HG03558 (cell line): ENCODE data around the gene PLB1.
"Not testable (repeated sequence)": the region's sequence is repeated elsewhere in the genome, so short reads cannot be mapped to it uniquely, and the experiment has no call there.

Experiments used
- ATAC-seq: cut with Tn5 transposase; IDR thresholded peaks from one replicate; pipeline ENCODE4 v1.9.1; 2021; ENCODE audit warnings: moderate number of reproducible peaks; ENCODE audit not compliant: unreplicated experiment; ENCODE audit errors: extremely low read depth

PLB1 gene

GRCh38 chr2:28465148-28465885, 30.5 kb upstream of the PLB1 start:
- no peak for ATAC-seq

- ATAC-seq = no peak
Observed at GRCh38 chr2:28469304-28469703, 26.6 kb upstream of the PLB1 start.

GRCh38 chr2:28469947-28470535, 25.8 kb upstream of the PLB1 start:
- no peak for ATAC-seq

- ATAC-seq = no peak
Observed at GRCh38 chr2:28470759-28471158, 25.1 kb upstream of the PLB1 start.

GRCh38 chr2:28471214-28471613, 24.6 kb upstream of the PLB1 start:
- ATAC-seq = no peak

DNA sequence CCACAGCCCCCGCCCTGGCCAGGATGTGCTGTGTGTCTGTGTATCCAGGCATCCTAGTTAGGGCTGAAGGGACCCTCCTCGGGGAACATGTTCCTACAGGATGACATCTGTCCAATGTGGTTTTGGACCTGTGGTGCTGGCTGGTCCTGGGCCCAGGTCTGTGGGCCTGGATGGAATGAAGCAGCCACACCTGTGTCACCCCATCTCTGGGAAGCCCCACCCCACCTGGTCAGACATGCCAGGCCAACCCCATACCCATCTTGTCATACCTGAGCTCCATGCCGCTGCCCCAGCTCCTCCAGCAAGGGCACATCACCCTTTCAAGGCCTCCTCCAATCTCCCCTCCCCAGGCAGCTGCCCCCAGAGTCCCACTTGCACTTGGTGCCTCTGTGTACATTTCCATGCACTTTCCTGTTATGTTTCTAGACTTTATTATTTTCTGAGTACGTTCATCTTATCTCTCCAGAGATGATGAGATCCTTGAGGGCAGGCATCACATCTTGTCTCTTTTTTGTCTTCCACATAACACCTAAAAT, 24.1 kb upstream of the PLB1 start:
- no peak for ATAC-seq

GRCh38 chr2:28472641-28473040, 23.2 kb upstream of the PLB1 start:
- not testable (repeated sequence) for ATAC-seq

GRCh38 chr2:28475088-28475595, 20.7 kb upstream of the PLB1 start:
- no peak for ATAC-seq

- ATAC-seq = no peak
Observed at GRCh38 chr2:28477087-28477486, 18.8 kb upstream of the PLB1 start.

DNA sequence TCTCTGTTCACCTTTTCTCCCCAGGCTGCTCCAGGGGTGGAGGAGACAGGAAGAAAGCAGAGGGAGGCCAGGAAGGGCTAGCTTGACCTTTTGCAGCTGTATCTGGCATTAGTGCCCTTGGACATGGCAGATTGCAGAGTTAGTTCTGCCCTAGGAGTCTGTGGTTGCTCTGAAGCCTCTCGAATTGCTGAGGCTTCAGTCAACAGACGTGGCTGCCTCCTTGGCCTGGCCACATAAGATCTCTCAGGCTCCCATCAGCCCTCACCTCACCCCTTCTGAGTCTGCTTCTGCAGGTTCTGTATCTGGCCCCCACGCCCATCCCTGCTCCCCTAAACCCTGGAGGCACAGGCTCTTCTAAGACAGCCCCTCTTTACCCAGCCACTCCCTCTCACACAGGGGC, 18.2 kb upstream of the PLB1 start:
- no peak for ATAC-seq

GRCh38 chr2:28480403-28481049, 15.3 kb upstream of the PLB1 start:
- ATAC-seq = no peak

DNA sequence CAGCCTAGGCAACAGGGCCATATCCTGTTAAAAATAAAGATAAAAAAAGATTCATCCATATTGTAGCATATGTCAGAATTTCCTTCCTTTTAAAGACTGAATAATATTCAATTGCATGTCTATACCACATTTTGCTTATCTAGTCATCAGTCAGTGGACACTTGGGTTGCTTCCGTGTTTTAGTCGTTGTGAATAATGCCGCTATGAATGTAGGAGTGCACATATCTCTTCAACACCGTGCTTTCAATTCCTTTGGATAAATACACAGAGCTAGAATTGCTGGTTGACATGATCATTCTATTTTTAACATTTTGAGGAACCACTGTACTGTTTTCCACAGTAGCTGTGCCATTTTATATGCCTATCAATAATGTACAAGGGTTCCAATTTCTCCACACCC, 14.0 kb upstream of the PLB1 start:
- no peak for ATAC-seq

- no peak for ATAC-seq
Observed at GRCh38 chr2:28484835-28485234, 11.0 kb upstream of the PLB1 start.

GRCh38 chr2:28486526-28486925, 9.3 kb upstream of the PLB1 start:
- ATAC-seq = no peak

- ATAC-seq = no peak
Observed at GRCh38 chr2:28487258-28487657, 8.6 kb upstream of the PLB1 start.

DNA sequence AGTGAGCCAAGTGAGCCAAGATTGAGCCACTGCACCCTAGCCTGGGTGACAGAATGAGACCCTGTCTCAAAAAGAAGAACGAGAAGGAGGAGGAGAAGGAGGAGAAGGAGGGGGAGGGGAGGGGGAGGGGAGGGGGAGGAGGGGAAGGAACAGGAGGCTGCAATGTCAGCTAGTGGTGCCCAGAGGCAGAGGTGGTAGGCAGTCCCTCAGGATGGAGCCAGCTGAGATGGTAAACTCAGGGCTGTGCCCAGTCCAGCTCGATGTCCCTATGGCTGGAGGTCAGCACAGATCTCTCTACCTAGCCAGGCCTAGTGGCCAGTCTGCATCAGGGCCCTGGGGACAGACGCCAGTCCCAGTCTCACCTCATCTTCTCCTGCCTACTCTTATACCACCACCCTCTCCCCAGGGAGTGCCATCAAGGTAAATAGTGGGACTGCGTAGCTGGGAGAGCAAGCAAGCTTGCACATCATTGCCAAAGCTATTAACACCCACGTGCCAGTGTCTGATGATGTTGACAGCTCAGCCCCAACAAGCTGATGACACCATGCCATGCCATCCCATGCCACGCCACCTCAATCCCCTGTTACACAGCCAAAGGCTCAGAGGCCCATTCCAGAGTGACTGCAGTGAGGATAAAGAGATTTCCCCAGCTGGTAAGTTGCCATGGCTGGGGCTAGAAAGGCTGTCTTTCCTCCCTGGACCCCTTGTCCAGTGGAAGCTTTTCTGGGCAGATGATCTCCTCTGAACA, 7.6 kb upstream of the PLB1 start:
- no peak for ATAC-seq

DNA sequence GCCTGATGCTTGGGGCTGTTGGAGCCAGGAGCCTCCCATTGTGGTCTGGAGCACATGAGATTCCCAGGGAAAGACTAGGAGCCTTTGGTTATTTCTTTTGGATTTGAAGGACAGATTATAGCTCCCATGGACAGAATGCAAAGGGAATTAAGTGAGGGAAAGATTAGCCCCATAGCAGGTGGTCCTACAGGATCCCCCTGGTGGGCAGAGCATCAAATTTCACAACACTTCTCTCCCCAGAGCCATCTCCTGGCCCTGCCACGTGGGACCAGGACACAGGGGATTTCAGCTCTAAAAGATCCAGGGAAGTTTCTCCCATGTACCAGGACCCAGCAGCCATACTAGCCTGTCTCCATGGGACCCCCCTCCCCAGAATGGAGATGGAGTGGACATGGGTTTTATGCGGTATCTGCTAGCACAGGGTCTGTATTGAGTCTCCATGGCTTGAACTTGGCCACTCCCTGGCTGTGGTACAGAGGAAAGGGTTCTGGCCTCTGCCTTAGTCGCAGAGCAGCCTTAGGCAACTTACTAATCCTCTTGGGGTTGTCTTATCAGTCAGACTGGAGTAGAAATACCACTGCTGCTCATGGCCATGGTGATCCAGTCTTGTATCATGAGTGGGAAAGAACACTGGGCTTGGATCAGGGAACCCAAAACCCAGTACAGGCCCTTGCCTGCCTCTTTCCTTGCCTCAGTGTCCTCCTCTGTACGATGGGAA, 6.8 kb upstream of the PLB1 start:
- no peak for ATAC-seq

- no peak for ATAC-seq
Observed at GRCh38 chr2:28490558-28490957, 5.3 kb upstream of the PLB1 start.

- no peak for ATAC-seq
Observed at GRCh38 chr2:28492282-28492681, 3.6 kb upstream of the PLB1 start.

DNA sequence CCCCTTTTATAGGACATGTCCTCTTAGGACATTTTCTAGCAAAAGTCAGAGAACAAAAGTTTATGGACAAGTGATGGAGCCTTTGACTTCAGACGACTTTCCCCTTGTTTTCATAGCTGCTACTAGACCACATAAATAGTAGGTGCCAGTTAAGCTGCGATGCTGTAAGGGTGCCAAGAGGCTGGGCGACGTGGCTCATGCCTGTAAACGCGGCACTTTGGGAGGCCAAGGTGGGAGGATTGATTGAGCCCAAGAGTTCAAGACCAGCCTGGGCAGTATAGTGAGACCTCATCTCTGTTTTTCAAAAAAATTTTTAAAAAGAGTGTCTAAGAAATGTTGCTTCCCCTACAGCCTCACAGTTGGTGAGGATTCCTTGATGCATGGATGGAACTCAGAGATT, 2.2 kb upstream of the PLB1 start:
- ATAC-seq = no peak
